HCT116 (cell line): ENCODE data around the gene STK25. TPM values are rescaled to one million over a fixed set of nuclear protein-coding genes. Genes with fewer than 3 reads are reported as not detected.

Experiments used
- ATAC-seq: fragments of 200-7000 bp; cut with Tn5 transposase; 2 replicates; pipeline ENCODE4 v1.9.1; 2020; ENCODE audit warnings: mild to moderate bottlenecking, moderate library complexity
- BruUV-seq: library from RNA; stranded (reverse); fragments of 400-500 nt; replicated peaks from 2 replicates; lab custom pipeline; 2021; lab: Mats Ljungman, UMichigan
- CTCF ChIA-PET: fragments of 300-600 bp; sonication (Branson Sonifier 250); formaldehyde crosslinking; loops from one replicate; lab custom pipeline; 2021; ENCODE audit warnings: antibody characterized with exemption; lab: Charles Lee
- POLR2A ChIA-PET: fragments of 300-600, 350-600 bp; sonication (Branson Sonifier 250); formaldehyde crosslinking; loops from one replicate; lab custom pipeline; 2021; ENCODE audit warnings: antibody characterized with exemption; lab: Charles Lee
- RAD21 ChIA-PET, 2 experiments: fragments of 300-600 bp; sonication (Branson Sonifier 250); formaldehyde crosslinking; loops; one replicate each; lab custom pipeline; 2023; ENCODE audit warnings: low total read pairs in 2 of 2; ENCODE audit not compliant: uncharacterized antibody in 2 of 2, unreplicated experiment in 2 of 2, low non-redundant PET in 1 of 2; lab: Charles Lee
- DNase-seq: peaks from one replicate; pipeline ENCODE4 v3.0.0-alpha.2; 2010; ENCODE audit warnings: low read depth, low spot score
- H2AFZ ChIP-seq: fragments of 200-600 bp; shearing (Covaris generic), sonication (generic); 2 replicates; pipeline ENCODE4 v1.6.1; 2017; ENCODE audit warnings: low read depth, mixed run types, mixed read lengths, antibody characterized with exemption, low read length; ENCODE audit not compliant: poor library complexity, severe bottlenecking
- H3K27ac ChIP-seq: 2 replicates; pipeline ENCODE4 v1.5.1; 2012; ENCODE audit warnings: low read depth, low read length
- H3K27me3 ChIP-seq: fragments of 200-600 bp; sonication (generic); 2 replicates; pipeline ENCODE4 v1.6.1; 2016; ENCODE audit warnings: mixed run types, low read length, mixed read lengths; ENCODE audit not compliant: insufficient read depth
- H3K36me3 ChIP-seq, 2 experiments: fragments of 200-500 bp in 1 of 2; fragments of 200-600 bp in 1 of 2; sonication (Bioruptor generic) in 1 of 2; sonication (generic) in 1 of 2; 2 replicates each; pipeline versions ENCODE4 v1.5.1 to v1.6.1; 2014 to 2016; ENCODE audit warnings: low read length in 2 of 2, inconsistent platforms in 1 of 2, mixed read lengths in 1 of 2, mixed run types in 1 of 2; ENCODE audit not compliant: insufficient read depth in 2 of 2, control insufficient read depth in 1 of 2
- H3K4me1 ChIP-seq, 2 experiments: fragments of 200-600 bp in 1 of 2; sonication (generic) in 1 of 2; 2 replicates each; pipeline versions ENCODE4 v1.5.1 to v1.6.1; 2012 to 2017; ENCODE audit warnings: low read length in 2 of 2, inconsistent platforms in 1 of 2, mild to moderate bottlenecking in 1 of 2, mixed read lengths in 1 of 2, mixed run types in 1 of 2, moderate library complexity in 1 of 2; ENCODE audit not compliant: insufficient read depth in 2 of 2, control insufficient read depth in 1 of 2
- H3K4me2 ChIP-seq: fragments of 200-600 bp; sonication (generic); 2 replicates; pipeline ENCODE4 v1.6.1; 2017; ENCODE audit warnings: mixed run types, low read length, mixed read lengths
- H3K4me3 ChIP-seq, 2 experiments: fragments of 200-600 bp in 1 of 2; sonication (generic) in 1 of 2; replicated peaks in 1 of 2; 2 replicates each; pipeline ENCODE4 v1.5.1; 2011 to 2016; ENCODE audit warnings: low read length in 2 of 2, control low read depth in 1 of 2, low read depth in 1 of 2, mild to moderate bottlenecking in 1 of 2, mixed read lengths in 1 of 2, mixed run types in 1 of 2
- H3K79me2 ChIP-seq: fragments of 200-600 bp; sonication (generic); 2 replicates; pipeline ENCODE4 v1.6.1; 2017; ENCODE audit warnings: mild to moderate bottlenecking, mixed run types, low read length, moderate library complexity, mixed read lengths; ENCODE audit not compliant: insufficient read depth
- H3K9ac ChIP-seq: fragments of 200-600 bp; sonication (generic); 2 replicates; pipeline ENCODE4 v1.6.1; 2016; ENCODE audit warnings: low read length, mixed read lengths
- H3K9me2 ChIP-seq: fragments of 200-600 bp; sonication (generic), shearing (Covaris generic); 2 replicates; pipeline ENCODE4 v1.6.1; 2017; ENCODE audit warnings: mixed run types, mild to moderate bottlenecking, moderate library complexity; ENCODE audit not compliant: insufficient read depth
- H3K9me3 ChIP-seq, 2 experiments: fragments of 200-500 bp in 1 of 2; fragments of 200-600 bp in 1 of 2; sonication (Bioruptor generic) in 1 of 2; sonication (generic) in 1 of 2; 2 replicates each; pipeline ENCODE4 v1.6.1; 2014 to 2017; ENCODE audit warnings: low read length in 2 of 2, mixed read lengths in 2 of 2, inconsistent platforms in 1 of 2, low read depth in 1 of 2, mild to moderate bottlenecking in 1 of 2, mixed run types in 1 of 2, moderate library complexity in 1 of 2; ENCODE audit not compliant: control insufficient read depth in 1 of 2, insufficient read depth in 1 of 2
- H4K20me1 ChIP-seq: fragments of 200-600 bp; sonication (generic), shearing (Covaris generic); 2 replicates; pipeline ENCODE4 v1.6.1; 2017; ENCODE audit warnings: mixed run types, mild to moderate bottlenecking, moderate library complexity; ENCODE audit not compliant: insufficient read depth
- ATF3 ChIP-seq: IDR thresholded peaks from 2 replicates; pipeline ENCODE4 v1.6.1; 2012
- CBX3 ChIP-seq: IDR thresholded peaks from 2 replicates; pipeline ENCODE4 v1.6.1; 2012; ENCODE audit warnings: low read depth
- ELF1 ChIP-seq: IDR thresholded peaks from 2 replicates; pipeline ENCODE4 v1.6.1; 2012; ENCODE audit warnings: low read depth, borderline replicate concordance
- EZH2 ChIP-seq: fragments of 200-600 bp; sonication (generic); IDR thresholded peaks from 2 replicates; pipeline ENCODE4 v1.6.1; 2017; ENCODE audit warnings: antibody characterized with exemption, mixed run types
- FOSL1 ChIP-seq: IDR thresholded peaks from 2 replicates; pipeline ENCODE4 v1.6.1; 2012; ENCODE audit warnings: low read depth
- MAX ChIP-seq: IDR thresholded peaks from 2 replicates; pipeline ENCODE4 v1.6.1; 2012
- POLR2AphosphoS5 ChIP-seq: IDR thresholded peaks from 2 replicates; pipeline ENCODE4 v1.6.1; 2011; ENCODE audit warnings: mild to moderate bottlenecking, low read depth, low read length, moderate library complexity
- RAD21 ChIP-seq: IDR thresholded peaks from 2 replicates; pipeline ENCODE4 v1.6.1; 2012; ENCODE audit warnings: low read depth, mild to moderate bottlenecking
- SP1 ChIP-seq: IDR thresholded peaks from 2 replicates; pipeline ENCODE4 v1.6.1; 2012; ENCODE audit warnings: low read depth
- TCF7L2 ChIP-seq: IDR thresholded peaks from 2 replicates; pipeline ENCODE4 v1.7.0; 2011; ENCODE audit warnings: borderline replicate concordance, inconsistent platforms; ENCODE audit not compliant: insufficient read depth, insufficient read length; ENCODE audit errors: extremely low read depth
- YY1 ChIP-seq: IDR thresholded peaks from 2 replicates; pipeline ENCODE4 v1.6.1; 2011; ENCODE audit warnings: low read length, low read depth, moderate library complexity, mild to moderate bottlenecking; ENCODE audit not compliant: insufficient replicate concordance; ENCODE audit errors: extremely low read depth
- ZFX ChIP-seq: fragments of 450-650 bp; IDR thresholded peaks from 2 replicates; pipeline ENCODE4 v1.6.1; 2017
- ZNF274 ChIP-seq: fragments of 200-500 bp; sonication (Bioruptor generic); IDR thresholded peaks from 2 replicates; pipeline ENCODE4 v1.6.1; 2014; ENCODE audit warnings: mild to moderate bottlenecking, low read depth, low read length, inconsistent platforms
- intact Hi-C: fragments of 100-400 bp; cut with micrococcal nuclease; formaldehyde crosslinking; loops from 2 replicates; pipeline ENCODE4 v1.10.0; 2022
- total RNA-seq: library from RNA; stranded (reverse); gene quantifications from one replicate; pipeline ENCODE4 v1.2.1, GENCODE V29; 2021; ENCODE audit not compliant: unreplicated experiment
- TF ChIP-seq, protein P1 (sequence below): IDR thresholded peaks from 2 replicates; pipeline ENCODE4 v1.6.1; 2012; ENCODE audit warnings: low read depth

STK25 gene
- total RNA-seq, 1 experiment from 2014 or later, result 160 TPM

GRCh38 chr2:241496904-241497877 is 11.2 kb downstream of the STK25 start:
- no peaks in the 10 kb centered on the region for H3K27me3 ChIP-seq
- DNase-seq, result no peak
- no peak; the same call in 1 of the 2 replicates for ATAC-seq
- H2AFZ ChIP-seq, result no peak overlapping the region
- no peaks in the 10 kb centered on the region for H3K9me3 ChIP-seq
- H3K4me1 ChIP-seq, result no peaks in the 10 kb centered on the region
- no peak overlapping the region for H3K9ac ChIP-seq
- BruUV-seq, result no TSS peak
- RAD21 ChIA-PET, result no interaction called here
- H3K9me2 ChIP-seq, result no peaks in the 10 kb centered on the region
- intact Hi-C loops, result no loop called here
- H3K4me2 ChIP-seq, result no peak overlapping the region
- no peak overlapping the region for H3K4me3 ChIP-seq
- H3K79me2 ChIP-seq, result peaks cover 16% of the 10 kb centered on the region
- POLR2A ChIA-PET, result no interaction called here
- H3K27ac ChIP-seq, result no peak overlapping the region
- H3K36me3 ChIP-seq, result peaks cover 26 to 27% of the 10 kb centered on the region in 2 experiments
- CTCF ChIA-PET, result no interaction called here
- no peaks in the 10 kb centered on the region for H4K20me1 ChIP-seq
- no peak for TF ChIP-seq TCF7L2
- no peak for TF ChIP-seq ZNF274

GRCh38 chr2:241496003-241496707 is 12.2 kb downstream of the STK25 start:
- no peak overlapping the region for H2AFZ ChIP-seq
- peaks cover 26 to 27% of the 10 kb centered on the region in 2 experiments for H3K36me3 ChIP-seq
- POLR2A ChIA-PET, result no interaction called here
- no peak for ATAC-seq
- no peak overlapping the region for H3K4me3 ChIP-seq
- no peaks in the 10 kb centered on the region for H3K27me3 ChIP-seq
- DNase-seq, result no peak
- intact Hi-C loops, result no loop called here
- no peaks in the 10 kb centered on the region for H3K9me3 ChIP-seq
- RAD21 ChIA-PET, result no interaction called here
- no TSS peak for BruUV-seq
- peaks cover 12% of the 10 kb centered on the region; the same call in 1 of the 2 replicates for H3K79me2 ChIP-seq
- H3K9ac ChIP-seq, result no peak overlapping the region
- no peaks in the 10 kb centered on the region for H3K9me2 ChIP-seq
- no peaks in the 10 kb centered on the region for H4K20me1 ChIP-seq
- H3K27ac ChIP-seq, result no peak overlapping the region
- no peaks in the 10 kb centered on the region for H3K4me1 ChIP-seq
- CTCF ChIA-PET, result no interaction called here
- H3K4me2 ChIP-seq, result no peak overlapping the region
- TF ChIP-seq POLR2AphosphoS5, result no peak
- no peak for TF ChIP-seq TCF7L2
- TF ChIP-seq SP1, result no peak
- TF ChIP-seq CBX3, result no peak
- TF ChIP-seq ELF1, result no peak
- TF ChIP-seq MAX, result no peak
- TF ChIP-seq ZFX, result no peak
- no peak for TF ChIP-seq EZH2
- TF ChIP-seq ATF3, result no peak
- TF ChIP-seq, protein P1, sequence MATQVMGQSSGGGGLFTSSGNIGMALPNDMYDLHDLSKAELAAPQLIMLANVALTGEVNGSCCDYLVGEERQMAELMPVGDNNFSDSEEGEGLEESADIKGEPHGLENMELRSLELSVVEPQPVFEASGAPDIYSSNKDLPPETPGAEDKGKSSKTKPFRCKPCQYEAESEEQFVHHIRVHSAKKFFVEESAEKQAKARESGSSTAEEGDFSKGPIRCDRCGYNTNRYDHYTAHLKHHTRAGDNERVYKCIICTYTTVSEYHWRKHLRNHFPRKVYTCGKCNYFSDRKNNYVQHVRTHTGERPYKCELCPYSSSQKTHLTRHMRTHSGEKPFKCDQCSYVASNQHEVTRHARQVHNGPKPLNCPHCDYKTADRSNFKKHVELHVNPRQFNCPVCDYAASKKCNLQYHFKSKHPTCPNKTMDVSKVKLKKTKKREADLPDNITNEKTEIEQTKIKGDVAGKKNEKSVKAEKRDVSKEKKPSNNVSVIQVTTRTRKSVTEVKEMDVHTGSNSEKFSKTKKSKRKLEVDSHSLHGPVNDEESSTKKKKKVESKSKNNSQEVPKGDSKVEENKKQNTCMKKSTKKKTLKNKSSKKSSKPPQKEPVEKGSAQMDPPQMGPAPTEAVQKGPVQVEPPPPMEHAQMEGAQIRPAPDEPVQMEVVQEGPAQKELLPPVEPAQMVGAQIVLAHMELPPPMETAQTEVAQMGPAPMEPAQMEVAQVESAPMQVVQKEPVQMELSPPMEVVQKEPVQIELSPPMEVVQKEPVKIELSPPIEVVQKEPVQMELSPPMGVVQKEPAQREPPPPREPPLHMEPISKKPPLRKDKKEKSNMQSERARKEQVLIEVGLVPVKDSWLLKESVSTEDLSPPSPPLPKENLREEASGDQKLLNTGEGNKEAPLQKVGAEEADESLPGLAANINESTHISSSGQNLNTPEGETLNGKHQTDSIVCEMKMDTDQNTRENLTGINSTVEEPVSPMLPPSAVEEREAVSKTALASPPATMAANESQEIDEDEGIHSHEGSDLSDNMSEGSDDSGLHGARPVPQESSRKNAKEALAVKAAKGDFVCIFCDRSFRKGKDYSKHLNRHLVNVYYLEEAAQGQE, result no peak
- TF ChIP-seq RAD21, result no peak
- TF ChIP-seq YY1, result no peak
- TF ChIP-seq FOSL1, result no peak
